GM19397 (cell line): ENCODE measurements around the gene ABLIM1.

ENCODE experiments used
- ATAC-seq: cut with Tn5 transposase; IDR thresholded peaks from one replicate; pipeline ENCODE4 v1.9.1; 2021; ENCODE audit warnings: mild to moderate bottlenecking, moderate library complexity; ENCODE audit not compliant: unreplicated experiment

ABLIM1 gene

DNA sequence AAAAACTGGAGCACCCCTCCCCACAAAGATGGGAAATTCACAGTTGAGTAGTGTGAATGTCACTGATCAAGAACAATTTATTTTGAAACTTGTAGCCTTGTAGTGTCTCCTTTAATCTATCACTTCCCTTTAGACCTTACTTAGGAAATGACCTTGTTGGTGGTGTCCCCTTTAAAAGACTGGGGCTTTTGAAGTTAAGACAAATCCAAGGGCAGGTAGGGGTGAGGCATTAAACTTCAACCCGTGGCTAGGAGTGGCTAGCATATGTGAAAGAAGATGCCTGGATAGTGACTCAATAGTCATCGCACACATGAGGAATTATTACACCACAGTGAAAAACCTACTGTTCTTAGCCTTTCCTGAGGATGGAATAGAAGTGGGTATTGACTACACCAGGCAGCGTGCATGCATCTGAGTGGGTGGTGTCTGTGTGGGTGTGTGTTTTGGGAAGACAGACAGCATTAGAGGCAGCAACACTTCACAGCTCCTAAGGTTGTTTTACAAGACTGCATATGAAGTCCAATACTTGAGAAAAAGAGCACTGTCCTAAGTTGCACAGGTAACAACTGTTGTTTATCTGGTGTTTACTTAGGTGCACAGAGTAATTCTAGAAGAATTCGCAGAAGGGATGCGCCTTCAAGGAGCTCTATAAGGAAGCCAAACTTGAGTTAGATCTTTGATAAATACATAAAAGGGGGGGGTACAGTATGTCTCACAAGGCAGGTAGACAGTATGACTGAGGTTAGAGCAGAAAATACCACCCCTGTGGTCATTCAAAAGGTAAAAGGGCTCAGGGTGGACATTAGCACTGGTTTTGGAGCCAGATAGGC, 32.9 kb downstream of the ABLIM1 start:
- no peak for ATAC-seq

DNA sequence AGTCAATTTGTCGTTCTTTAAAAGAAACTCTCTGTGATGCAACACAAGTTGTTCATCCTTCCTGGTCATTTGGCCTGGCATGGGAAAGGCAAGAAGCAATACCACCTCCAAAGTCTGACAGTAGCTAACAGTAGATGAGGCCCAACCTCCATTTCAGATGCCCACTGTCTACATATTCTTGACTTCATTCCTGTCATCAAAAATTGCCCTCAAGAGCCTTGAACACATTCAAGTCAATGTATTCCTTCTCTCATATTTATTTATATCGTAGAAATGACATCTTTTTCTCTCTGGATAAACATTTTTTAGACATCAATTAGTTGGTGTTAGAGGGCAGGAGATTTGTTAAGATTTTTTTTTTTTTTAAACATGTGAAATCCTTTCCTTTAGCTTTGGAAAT, 33.7 kb downstream of the ABLIM1 start:
- ATAC-seq = no peak

- ATAC-seq = no peak
Observed at GRCh38 chr10:114623661-114624294, 34.3 kb downstream of the ABLIM1 start.

DNA sequence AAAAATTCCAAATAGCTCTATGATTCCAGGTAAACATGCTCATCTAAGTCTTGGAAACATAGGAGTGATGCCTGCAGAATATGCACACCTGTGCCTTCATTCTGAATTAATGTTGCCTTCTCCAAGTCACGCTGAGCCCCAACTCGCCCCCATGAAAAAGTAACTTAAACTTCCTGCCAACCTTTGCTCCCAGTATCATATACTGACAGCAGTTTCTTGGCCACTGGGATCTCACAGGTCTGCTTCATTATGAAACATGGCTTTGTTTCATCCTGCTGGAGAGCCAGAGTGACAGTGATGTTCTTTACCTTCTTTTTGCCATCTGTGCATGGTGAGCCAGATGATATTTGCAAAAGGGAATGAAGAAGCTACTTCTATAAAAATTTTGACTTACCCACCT, 34.9 kb downstream of the ABLIM1 start:
- no peak for ATAC-seq

- no peak for ATAC-seq
Observed at GRCh38 chr10:114618722-114619121, 39.4 kb downstream of the ABLIM1 start.

- no peak for ATAC-seq
Observed at GRCh38 chr10:114616516-114616915, 41.6 kb downstream of the ABLIM1 start.

- ATAC-seq = no peak
Observed at GRCh38 chr10:114616103-114616502, 42.0 kb downstream of the ABLIM1 start.

DNA sequence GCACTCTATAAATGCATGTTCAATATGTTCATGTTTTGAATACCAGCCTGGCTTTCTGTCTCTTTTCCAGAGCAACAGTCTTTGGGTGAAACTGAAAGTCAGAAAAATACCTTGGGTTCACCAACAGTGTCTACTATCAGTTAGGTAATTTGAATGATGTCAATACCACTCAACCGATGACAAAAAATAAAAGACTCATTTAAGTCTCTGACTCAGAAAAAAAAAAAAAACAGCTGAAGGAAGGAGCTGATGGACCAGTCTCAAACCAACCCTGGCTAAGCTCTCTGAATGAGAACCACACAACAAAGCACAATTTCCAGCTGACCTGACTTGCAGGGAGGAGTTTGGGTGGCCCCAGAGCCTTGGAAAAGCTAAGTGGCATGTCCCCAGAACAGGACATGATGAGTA, 42.5 kb downstream of the ABLIM1 start:
- ATAC-seq = peak; percentile 87

DNA sequence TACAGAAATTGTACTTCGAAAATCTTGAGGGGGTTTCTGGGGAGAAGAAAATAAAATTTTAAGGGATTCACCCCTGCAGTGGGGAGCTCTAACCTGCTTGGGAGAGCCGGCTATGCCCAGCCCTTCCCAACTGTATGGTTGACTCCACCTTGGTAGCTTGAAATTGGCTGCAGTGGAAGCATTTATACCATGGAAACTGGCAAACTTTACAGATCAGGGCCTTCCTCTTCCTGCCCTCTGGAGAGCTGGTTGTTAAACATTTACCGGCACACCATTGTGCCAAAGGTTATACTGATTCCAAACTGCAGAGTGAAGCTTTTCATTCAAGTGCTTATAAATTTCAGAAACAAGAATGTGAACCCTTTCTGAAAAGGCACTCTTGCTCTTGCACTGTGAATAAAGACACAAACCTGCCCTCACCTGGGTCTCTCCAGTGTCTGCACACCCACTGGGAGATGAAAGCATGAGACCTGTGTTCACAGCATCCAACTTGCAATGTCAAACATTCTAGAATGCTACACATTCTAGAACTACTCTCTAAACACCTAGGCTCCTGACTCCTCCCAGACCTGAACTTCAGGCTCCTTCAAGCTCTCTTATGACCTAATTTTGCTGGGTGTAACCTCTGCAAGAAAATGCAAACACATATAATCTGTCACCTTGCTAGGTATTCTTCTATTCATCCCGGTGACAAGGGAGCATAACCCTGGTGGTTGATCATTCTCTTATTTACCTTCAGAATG, 44.7 kb downstream of the ABLIM1 start:
- ATAC-seq = no peak

DNA sequence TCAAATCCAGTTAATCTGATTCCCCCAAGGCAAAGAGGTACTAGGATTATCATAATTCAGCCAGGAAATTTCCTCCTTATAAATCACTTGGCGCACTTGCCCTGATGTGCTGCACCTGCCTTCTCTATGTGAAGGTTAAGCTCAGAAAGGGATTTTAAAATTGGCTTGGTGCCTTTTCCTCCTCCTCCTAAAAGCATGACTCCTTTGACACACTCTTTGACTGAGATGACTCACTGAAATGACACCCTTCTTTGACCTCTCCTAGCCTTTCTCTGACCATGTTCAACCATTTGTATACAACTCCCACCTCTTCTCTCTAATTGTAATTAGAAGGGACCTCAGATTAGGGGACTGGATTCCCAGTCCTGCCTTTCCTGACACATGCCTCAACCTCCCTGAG, 46.5 kb downstream of the ABLIM1 start:
- ATAC-seq = no peak

DNA sequence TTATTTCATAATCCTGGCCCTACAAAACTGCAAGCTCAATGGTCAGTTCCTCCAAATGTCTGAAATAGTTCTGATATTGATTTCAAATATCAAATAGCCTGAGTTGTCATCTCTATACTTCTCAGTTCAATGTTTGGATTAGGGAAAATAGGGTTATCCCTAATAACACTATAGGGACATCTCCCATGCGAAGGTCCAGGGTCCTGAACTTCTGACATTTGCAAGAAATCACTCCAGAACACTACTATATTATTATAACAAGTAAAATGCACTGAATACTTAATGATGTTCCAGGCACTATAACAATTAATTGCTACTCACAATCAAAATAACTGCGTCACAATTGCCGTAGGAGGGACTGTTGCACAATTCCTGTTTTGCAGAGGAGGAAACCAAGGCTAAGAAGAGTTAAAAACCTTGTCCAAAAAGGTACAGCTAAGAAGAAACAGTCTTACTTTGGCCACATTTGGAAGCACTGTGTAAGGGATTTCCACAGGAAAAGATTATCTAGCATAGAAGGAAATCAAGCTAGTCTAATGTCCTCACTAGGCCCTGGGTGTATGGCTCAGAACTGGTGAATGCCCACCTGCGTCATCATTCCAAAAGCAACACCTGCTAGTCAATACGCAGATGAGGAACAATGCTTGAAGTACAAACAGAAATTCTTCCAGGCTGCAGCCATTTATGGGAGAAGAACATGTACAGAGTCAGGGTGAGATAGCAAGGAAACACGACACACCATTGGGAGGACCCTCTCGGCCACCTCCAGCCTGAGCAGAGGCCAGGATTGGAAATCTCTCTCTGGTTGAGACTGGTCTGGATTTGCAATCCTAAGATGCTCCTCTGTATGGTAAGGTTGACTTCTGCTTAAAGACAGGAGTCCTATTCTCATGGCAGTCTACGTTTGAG, 48.3 kb downstream of the ABLIM1 start:
- no peak for ATAC-seq

- no peak for ATAC-seq
Observed at GRCh38 chr10:114607358-114607998, 50.6 kb downstream of the ABLIM1 start.

DNA sequence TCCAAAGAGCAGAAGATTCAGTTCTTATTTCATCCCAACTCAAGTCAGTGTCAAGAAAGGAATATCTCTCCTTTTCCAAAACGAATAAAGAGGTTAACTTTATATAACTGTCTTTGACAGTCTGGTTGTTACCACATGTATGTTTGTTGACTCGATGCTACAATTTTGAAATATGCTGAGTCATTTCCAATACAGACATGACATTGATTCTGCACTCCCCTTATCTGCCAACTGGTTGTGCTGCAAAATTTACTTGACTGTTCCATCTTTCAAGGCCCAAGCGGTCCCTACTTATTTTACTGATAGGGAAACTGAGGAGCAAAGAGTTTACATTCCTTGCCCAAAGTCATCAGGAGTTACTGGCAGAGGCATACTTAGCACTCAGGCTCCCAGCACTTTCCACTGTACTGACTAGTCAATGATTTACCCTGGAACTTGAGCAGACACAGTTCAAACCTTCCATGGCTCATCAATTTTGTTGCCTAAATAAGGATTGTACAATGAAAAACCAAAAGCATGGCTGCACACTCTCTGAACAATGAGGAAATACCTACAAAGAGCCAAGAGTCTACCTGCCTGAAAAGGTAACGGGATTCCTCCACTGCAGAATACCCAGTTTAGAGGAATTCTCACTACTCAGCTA, 52.8 kb downstream of the ABLIM1 start:
- no peak for ATAC-seq

DNA sequence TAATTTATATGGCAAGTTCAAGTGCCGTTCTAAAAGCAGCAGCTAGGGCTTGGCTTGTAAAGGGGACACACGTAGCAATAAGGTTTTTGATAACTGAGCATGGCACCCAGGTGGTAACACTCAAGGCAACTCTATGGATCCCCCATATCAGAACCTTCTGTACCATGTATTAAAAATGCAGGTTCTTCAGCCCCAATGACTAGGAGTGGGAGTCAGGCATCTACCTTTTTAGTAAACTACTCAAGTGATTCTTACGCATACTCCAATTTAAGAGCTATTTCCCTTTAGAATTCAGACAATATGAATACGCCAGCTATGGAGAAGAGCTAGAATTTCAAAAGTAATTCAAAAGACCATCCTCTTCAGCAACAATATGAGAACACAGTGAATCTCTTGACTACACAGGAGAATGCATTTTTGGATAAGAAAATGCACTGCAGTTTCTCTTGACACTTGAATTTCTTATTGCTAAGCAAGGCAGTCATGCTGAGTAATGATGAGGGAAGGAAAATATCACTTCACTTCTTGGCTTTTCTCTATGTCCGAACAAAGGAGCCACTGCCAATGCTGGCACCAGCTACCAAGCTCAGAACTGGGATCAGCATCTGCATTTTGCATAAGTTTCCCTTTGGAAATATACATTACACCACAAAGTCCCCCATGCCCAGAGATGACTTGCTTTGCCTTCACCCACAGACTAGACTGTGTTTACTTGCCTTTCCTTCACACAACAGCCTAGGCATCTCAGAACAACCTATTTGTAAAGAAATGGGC, 53.5 kb downstream of the ABLIM1 start:
- ATAC-seq = no peak

DNA sequence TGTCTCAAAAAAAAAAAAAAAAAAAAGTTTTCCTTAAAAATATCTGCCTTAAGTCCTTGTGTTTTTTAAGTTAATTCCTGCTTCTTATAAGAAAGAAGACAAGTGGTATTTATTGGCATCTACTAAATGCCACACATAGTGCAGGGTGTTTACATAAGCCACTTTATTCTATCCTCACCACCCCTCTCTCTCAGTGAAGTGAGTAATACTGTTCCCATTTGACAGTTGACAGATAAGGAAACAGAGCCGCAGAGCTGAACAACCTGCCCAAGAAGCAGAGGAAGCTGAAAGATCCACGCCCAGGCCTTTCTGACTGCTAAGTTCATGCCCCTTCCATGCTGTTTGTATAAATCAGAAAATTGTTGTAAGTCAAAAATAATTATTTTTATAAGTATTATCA, 54.1 kb downstream of the ABLIM1 start:
- ATAC-seq = no peak

DNA sequence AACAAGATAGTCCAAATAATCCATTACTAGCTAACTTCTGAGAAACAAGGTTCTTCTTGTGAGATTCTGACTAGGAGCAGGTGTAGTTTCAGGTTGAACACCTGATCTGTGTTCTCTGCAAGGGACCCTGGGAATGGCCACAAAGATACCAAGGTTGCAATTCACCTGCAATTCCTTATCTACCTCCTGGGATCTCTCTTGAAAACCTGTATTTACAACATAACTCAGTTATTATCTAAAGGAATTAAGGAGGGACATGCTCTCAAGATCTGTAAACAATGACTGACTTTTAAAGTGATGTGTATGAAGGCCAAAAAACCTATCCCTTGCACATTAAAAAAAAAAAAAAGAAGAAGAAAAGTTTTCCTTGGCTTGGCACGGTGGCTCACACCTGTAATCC, 54.8 kb downstream of the ABLIM1 start:
- no peak for ATAC-seq

- no peak for ATAC-seq
Observed at GRCh38 chr10:114600057-114600456, 58.0 kb downstream of the ABLIM1 start.

DNA sequence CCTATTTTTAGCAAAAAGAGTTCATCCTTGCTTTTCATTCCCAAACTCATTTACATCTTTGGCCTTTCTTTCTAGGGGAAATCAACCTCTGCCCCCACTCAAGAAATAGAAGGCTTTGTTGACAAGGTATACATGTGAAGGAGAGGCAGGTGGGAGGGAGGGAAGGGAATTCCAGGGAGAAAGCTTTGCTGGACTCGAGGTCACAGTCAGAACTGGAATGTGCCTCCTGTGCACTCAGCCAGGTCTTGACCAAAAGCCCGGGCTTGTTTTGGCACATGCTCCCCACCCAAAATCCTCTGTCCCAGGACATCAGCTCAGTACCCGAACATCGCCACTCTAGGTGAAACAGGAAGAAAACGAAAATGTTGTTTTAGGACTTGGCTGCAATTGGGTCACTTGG, 61.3 kb downstream of the ABLIM1 start:
- no peak for ATAC-seq

GRCh38 chr10:114593816-114594468, 64.1 kb downstream of the ABLIM1 start:
- ATAC-seq = no peak
